ENCODE measurements around the gene FOXN3. TPM values are rescaled to one million over a fixed set of nuclear protein-coding genes. Genes with fewer than 3 reads are reported as not detected.

FOXN3 gene
- total and polyA plus RNA-seq, 10 of the 15 experiments (the other 5 are each of a cell fraction or from before 2014, with no cell fraction given): 4.5 to 68.9 (median 29.7) TPM

- TF ChIP-seq MLLT1 (IDR thresholded peaks at IDR 0.05) (peak; percentile 57; the same call in 1 of the 2 replicates), PAX5 (IDR thresholded peaks at IDR 0.05; ENCODE audit: borderline replicate concordance, low read depth, low read length) (0 out of 2 replicates have a peak, but pooled peaks have one; percentile 36), RUNX3 (IDR thresholded peaks at IDR 0.05; ENCODE audit: low read length) (peak; percentile 91), NFIC (IDR thresholded peaks at IDR 0.05; ENCODE audit: low read depth, low read length) (peak; percentile 41; the same call in 1 of the 2 replicates), LARP7 (IDR thresholded peaks at IDR 0.05) (0 out of 2 replicates have a peak, but pooled peaks have one; percentile 40), POLR2A (IDR thresholded peaks at IDR 0.05; ENCODE audit: low read depth, low read length) (peak; percentile 37; the same call in 1 of the 2 replicates), NR2C2 (IDR thresholded peaks at IDR 0.05; ENCODE audit: borderline replicate concordance, control insufficient read depth, insufficient read length, low read depth) (no peak), RFX5 (IDR thresholded peaks at IDR 0.05; ENCODE audit: low read depth, low read length) (no peak), CEBPZ (IDR thresholded peaks at IDR 0.05; ENCODE audit: low read depth, low read length) (no peak), YY1 (IDR thresholded peaks at IDR 0.05; ENCODE audit: low read depth, low read length) (peak; percentile 34; the same call in 1 of the 2 replicates), TAF1 (IDR thresholded peaks at IDR 0.05; ENCODE audit: borderline replicate concordance, low read depth, low read length) (0 out of 2 replicates have a peak, but pooled peaks have one; percentile 23)
- TF ChIP-seq, protein P1, sequence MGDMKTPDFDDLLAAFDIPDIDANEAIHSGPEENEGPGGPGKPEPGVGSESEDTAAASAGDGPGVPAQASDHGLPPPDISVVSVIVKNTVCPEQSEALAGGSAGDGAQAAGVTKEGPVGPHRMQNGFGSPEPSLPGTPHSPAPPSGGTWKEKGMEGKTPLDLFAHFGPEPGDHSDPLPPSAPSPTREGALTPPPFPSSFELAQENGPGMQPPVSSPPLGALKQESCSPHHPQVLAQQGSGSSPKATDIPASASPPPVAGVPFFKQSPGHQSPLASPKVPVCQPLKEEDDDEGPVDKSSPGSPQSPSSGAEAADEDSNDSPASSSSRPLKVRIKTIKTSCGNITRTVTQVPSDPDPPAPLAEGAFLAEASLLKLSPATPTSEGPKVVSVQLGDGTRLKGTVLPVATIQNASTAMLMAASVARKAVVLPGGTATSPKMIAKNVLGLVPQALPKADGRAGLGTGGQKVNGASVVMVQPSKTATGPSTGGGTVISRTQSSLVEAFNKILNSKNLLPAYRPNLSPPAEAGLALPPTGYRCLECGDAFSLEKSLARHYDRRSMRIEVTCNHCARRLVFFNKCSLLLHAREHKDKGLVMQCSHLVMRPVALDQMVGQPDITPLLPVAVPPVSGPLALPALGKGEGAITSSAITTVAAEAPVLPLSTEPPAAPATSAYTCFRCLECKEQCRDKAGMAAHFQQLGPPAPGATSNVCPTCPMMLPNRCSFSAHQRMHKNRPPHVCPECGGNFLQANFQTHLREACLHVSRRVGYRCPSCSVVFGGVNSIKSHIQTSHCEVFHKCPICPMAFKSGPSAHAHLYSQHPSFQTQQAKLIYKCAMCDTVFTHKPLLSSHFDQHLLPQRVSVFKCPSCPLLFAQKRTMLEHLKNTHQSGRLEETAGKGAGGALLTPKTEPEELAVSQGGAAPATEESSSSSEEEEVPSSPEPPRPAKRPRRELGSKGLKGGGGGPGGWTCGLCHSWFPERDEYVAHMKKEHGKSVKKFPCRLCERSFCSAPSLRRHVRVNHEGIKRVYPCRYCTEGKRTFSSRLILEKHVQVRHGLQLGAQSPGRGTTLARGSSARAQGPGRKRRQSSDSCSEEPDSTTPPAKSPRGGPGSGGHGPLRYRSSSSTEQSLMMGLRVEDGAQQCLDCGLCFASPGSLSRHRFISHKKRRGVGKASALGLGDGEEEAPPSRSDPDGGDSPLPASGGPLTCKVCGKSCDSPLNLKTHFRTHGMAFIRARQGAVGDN (IDR thresholded peaks at IDR 0.05): peak; percentile 73
Observed at GRCh38 chr14:89276424-89276975, 140.5 kb downstream of the FOXN3 start (continued).
